HG02678 (cell line): ENCODE data around the gene R3HDM2.
A peak's percentile ranks its signal among the peaks of the same experiment; 100 is the strongest.

ENCODE experiments used
- ATAC-seq: cut with Tn5 transposase; IDR thresholded peaks from one replicate; pipeline ENCODE4 v1.9.1; 2021; ENCODE audit warnings: mild to moderate bottlenecking, moderate library complexity; ENCODE audit not compliant: unreplicated experiment

R3HDM2 gene

DNA sequence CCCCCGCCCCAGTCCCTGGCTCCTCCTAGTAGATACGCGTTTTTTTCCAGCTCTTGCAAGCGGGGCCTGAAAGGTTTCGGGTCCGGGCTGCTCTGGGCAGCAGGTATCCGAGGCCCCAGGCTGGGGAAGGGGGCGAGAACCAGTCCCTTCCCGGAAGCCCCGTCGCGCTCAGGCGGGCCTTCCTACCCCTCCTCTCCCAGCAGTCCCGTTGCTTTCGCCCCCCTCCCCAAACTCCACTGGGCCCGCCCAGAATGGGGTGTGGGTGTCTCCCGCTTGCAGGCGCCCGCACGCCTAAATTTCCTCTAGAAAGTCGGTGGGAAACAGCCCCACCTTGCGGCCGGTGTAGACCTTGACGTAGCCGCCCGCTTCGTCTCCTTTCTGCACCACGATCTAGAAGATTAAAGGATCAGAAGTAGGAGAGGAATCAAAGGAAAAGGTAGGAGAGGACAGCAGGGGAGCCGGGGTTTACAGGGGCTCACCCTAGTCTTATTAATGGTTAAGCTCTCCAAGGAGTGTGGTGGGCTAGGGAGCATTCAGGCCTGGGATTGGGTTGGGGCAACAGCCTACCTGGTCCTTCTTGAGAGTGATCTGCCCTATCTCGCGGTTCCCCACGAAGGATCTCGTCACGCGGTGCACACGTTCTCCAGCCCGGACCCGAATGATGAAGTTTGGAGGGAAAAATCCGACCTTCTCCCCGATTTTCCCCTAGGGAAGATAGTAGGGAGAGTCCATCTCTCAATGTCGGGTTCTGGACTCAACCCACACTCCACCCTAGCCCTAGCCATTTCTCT, 187.1 kb downstream of the R3HDM2 start:
- ATAC-seq, result no peak

DNA sequence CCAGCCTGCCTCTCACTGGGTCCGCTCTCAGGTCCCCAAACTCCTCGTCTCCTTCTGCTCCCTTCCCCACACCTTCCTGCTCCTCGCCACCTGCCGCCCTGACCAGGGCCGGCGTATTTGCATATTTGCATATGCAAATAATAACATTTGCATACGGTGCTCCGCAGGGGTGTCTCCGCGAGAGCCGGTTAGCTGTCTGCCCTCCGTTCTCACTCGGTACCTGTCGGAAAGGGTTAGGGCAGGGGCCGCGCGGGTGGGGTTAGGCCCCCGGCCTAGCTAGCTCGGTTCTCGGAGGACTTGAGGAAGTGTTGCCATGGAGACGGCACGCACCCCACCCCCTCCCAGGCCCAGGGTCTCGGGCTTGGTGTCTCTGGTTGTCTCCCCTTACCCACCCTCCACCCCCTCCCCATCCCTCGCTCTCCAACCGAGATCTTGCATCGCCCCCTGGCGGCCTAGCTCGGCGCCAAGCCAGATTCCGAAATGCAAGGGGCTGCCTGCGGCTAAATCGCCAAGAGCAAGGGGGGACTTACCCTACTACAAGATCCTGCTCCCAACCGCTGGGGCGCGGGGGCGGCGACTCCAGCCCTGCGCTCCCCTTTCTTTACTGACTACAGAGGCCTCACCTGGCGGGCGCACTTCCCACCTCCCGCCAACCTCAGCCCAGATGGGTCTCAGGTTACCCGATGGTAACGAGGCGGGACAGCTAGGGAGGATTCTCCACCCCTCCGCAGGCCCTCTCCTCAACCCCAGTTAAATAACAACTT, 188.0 kb downstream of the R3HDM2 start:
- ATAC-seq, result peak; percentile 39

DNA sequence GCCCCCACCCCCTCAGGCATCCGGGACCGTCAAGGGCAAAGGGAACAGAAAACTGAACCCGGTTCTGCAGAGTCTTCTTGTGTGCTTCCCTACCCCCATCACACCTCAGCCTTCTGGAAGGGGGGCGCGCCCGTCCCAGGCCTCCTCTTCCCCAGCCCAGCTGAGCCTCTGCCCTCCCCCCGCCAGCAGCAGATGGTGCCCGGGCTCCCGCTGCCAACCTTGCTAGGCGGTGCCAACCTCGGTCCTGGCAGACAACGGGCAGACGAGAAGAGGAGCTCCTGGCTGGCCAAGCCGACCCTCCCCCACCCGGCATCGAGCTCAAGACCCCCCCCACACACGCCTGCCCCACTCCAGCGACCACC, 188.5 kb downstream of the R3HDM2 start:
- no peak for ATAC-seq

DNA sequence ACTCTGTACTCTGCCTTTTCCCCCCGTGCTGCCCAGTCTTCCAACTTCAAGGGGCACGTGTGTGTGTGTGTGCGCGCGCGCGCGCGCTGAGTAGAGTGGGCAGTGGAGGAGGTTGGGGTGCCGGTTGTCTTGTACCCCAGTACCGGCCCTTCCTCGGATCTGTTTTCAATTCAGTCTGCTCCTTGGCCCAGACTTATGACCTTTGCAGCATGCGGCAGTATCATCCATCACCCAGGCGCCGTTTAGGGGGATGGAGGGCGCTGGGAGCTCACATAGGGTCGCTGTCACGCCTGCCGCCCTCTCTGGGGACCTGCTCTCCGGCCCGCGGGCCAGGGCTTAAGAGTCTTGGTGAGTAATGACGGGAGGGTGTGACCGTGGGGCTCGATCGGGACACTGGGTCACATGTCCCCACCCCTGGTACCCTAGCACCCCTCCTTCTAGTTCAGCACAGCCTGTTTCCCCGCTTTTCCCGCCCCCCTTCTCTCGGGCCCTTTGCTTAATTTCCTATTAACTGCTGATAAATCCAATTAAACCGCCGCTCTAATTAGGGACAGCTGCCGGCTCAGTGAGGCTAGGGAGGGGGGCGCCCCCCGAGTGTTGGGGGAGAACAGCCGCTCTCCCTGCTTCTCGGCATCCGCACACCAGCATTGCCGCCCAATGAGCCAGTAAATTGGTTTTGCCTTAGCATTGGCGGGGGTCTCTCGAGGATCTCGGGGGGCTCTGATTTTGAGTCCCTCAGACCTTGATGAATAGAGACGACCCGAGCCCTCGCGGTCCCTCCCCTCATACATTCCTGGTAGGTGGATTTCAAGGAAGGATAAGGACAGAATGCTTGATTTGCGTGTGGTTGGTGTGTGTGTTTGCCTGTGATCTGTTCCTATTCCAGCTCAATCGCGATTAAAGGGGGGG, 189.2 kb downstream of the R3HDM2 start:
- no peak for ATAC-seq

DNA sequence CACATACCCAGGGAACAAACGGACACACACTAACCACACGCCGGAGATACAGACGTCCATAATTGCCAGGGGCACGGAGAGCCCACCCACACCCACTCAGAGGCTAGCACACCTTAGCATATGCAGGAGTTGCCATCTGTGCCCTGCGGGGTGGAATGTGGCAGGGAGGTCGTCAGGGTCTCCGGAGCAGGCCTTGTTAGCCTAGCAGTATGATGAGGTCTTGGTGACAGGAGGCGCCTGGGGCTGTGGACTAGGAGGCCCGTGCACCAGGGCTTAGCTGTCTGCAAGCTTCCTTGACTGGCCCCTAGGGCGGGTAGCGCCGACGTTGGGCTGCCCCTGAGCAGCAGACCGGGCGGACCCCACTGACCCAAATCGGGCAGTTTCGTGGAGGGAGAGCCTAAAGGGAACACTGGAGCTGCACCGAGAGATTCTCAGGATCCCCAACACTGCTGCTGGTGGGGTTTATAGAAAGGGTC, 189.9 kb downstream of the R3HDM2 start:
- no peak for ATAC-seq

DNA sequence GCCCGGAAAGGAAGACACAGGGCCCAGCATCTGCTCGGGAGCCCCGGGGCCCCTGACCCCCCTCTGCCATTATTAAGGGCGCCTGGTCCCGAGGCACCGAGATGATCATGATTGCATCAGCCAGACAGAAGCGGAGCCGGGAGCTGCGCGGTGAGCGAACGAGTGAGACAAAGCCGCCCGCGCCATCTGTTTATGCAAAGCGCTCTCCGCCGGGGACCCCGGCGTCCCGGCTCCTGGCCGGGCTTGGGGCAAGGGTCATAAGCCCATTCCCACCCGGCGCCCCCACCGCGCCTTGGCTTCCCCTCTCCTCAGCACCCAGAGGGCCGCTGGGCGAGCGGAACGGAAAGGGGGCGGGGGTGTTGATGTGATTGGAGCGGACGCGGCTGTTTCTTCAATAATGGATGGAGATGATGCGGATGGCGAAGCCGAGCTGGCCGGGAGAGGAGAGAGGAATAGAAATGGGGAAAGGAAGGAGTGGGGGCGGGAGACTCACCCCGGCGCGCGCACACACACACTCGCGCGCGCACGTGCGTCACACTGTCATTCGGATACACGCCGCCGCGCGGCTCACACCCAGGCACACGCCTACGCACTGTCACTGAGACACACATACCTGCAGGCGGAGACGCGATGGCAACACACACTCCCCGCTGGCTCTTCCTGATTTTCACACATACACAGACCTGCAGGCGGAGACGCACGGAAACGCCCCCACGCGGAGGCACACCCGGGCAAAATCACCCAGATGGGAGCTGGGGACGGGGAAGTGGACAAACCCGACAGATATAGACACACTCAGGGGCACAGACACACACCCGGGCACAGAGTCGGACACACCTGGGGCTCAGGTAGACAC, 190.5 kb downstream of the R3HDM2 start:
- no peak for ATAC-seq

DNA sequence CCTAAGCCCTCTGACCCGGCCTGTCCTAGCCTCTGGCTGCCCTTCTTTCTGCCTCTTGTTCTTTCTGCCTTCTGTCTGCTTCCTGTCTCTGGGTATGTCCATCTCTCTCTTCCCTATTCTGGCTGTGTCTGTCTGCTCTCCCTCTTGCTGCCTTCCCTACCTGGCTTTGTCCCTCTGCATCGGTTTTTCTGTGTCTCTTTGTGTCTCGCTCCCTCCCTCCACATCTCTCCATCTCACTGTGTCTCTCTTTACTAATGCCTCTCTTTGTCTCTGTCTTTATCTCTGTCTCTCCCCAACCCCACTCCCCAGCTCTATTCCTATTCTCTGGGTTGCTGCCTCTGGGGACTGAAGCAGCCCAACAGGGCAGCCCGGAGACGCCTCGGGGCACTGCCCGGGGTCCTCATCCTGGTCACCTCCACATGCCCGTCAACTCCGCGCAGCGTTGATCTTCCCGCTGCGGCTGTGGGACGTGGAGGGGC, 191.2 kb downstream of the R3HDM2 start:
- ATAC-seq, result no peak

DNA sequence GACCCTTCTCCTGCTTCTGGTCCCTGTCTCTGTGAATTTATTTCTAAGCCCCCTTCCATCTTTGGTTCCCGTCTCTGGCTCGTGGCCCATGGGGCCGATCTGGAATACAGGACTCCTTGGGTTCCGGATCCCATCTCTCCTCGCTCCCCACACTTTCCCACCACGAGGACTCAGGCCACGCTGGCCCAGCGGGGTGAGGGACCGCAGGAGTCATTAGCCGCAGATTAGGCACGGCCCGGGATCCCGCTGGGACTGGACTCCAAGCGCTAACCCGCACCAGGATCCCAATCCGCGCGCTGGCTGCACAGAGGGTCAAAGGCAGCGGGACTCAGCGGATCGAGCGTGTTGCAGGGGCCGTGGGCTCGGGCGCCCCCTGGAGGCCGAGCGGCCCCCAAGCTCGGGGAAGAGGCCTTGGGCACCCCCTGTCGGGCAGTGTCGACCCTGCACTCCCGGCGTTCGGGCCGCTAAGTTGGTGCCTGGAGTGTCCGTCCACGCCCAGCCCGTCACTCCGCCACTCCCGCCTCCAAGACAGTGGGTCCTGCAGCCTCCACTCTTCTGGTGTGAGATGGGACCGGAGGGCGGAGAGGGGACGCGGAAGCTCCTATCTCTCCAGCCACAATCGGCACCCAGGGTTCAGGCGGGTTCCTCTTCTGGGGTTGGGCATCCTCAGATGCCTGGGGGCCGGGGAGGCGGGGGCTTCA, 191.8 kb downstream of the R3HDM2 start:
- peak; percentile 57 for ATAC-seq

DNA sequence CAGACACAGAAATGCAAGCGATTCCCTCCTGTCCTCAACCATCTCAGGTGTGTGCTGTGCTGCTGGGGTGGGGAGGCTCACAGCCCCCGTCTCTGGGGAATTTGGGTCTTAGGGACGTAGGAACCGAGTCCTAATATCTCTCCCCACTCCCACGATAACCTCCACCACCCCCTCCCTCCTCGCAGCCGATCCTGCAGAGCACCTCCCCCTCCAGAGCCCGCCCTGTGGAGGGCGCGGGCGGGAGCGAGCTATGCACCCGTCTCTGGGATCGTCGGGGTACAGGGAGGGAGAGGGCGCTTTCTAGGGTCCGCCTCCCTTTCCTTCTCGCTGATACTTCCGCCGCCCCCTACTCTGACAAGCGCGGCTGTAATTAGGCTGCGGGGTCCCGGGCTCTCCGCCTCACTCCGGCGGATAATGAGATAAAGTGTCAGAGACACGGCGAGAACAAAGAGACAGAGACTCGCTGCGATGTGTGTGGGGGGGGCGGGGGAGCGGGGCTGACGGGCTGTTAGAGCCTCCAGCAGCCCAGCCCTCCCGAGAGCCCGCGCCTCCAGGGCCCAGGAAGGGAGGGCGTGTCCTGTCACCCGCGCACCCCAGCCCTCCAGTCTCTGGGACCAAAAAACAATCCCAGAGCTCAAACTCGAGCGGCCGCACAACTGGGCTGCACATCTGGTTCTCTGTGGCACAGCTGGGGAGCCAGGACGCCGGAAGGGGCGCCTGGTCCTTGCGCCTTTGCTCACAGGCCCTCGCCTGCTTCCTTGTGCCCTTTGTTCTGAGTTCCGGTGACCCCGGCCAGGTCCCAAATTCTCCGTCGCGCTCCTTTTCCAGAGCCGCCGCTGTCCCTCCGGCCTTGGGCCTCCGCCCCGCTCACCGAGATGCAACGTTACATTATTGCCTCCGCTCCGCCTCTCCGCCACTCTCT, 192.7 kb downstream of the R3HDM2 start:
- ATAC-seq, result no peak

DNA sequence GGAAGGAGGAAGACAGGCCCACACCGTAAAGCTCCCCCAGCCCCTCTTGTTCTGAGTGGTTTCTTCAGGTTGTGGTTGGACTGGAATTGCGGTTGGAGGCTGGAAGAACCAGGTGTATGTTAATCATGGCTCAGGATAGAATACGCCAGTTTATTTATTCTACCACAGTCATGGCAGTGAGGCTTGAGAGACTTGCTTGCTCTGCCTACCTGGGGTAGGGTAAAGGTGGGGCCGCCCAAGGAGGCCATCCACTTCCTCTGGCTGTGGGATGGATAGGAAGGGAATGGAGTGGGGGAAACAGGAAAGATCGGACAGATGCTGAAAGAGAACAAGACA, 193.3 kb downstream of the R3HDM2 start:
- no peak for ATAC-seq

DNA sequence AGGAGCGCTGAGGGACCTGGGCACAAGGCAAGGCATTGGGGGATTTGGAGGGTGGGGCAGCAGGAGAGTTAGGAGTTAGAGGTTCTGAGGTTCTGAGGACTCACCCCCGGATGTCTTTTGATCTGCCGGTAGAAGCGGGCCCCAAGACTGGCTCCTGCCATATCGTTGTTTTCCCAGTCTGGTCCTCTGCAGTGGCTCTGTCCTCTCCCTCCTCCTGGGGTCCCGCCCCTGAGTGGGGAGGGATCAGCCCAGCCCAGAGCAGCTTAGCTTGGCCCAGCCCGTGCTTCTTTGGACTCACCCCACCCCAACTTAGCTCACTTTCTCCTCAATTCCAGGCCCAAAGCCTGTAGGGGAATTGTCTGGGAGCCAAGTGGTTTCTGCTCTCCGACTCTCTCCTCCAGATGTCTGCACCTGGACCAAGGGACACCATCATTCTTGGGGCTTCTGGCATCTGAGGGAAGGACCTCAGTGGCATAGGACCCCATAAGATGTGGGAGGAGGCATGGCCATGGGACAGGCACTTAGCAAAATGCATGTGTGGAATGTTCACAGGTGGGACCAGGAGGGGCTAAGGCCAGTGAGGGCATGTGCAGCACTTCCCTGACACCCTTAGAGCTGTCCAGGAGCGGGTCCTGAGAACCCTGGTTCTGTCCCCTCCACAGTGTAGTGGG, 193.8 kb downstream of the R3HDM2 start:
- ATAC-seq, result no peak

DNA sequence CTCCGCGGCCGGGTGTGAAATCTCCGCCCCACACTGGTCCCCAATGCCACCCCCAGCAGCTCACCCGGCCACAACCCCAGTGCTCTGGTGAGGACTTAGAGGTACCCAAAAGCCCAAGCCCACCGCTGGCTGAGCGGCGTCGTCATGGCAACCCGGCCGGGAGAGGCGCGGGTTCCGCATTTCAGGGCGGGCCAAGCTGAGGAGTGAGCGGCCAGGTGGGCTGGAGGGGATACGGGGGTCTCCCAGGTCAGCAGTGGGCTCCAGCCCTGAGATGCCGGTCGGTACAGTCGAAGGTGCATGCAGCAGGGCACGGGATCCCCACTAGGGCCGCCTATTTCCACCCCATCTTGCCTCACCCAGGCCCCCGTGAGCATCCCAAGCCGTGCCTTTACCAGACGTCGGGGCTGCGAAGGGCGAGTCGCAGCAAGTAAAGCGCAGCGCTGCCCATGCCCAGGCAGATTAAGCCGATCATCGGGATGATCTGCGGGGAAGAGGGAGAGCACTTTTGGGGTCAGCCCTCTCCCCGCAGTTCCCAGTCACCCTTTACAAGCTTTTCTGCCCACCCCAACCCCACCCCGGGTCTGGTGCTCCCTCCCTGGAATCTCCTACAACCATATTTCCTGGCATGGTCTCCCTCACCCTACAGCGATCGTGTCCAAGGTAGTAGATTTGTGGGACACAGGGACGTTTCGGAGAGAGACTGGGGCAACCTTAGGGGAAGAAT, 194.5 kb downstream of the R3HDM2 start:
- ATAC-seq, result no peak

DNA sequence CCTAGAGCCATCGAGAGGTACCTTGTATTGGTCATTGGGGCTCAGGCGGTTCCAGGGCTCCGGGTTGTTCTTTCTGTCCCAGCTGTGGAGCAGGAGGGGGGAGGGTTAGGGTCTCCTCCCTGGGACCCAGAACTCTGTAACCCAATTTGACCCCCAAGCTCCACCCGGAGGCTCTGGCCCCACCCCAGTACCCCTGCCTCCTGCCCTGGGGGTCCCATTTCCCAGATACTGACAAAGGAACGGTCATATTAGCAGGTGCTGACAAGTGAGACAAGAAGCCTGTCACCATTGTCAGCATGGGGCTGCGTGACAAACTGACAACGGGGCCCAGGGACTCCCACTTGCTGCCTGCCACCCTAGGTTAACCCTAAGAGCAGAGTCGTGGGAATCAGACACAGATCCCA, 195.1 kb downstream of the R3HDM2 start:
- no peak for ATAC-seq

DNA sequence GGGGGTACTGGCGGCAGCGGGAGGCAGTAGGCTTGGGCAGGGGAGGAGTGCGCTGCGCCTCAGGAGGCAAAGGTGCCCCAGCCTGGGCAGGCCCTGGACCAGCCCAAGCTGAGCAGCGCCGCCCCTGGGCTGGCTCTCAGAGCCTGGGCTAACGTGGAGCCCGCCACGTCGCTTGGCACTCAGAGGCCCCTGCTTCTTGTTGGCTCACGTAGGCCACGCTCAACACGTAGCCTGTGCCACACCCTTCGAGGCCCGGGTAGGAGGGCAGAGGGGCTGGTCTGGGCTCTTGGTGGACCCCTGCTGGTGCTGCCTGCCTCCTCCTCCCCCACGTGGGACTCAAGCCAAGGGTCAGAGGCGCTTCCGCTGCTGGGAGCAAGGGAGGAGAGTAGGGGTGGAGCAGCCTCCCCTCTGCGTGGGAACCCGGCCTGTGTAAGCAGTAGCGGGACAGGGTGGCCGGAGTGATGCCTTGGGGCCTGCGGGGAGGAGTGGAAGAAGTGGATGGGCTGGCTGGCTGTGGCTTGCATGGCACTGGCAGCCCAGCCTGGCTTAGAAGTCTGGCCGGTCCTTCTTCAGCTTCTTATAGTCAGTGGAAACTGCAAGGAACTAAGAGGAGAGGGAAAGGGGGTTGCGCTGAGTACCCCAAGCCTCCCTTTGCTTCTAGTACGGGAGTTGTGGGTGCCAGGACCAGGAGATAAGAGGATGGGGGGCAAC, 195.7 kb downstream of the R3HDM2 start:
- no peak for ATAC-seq

DNA sequence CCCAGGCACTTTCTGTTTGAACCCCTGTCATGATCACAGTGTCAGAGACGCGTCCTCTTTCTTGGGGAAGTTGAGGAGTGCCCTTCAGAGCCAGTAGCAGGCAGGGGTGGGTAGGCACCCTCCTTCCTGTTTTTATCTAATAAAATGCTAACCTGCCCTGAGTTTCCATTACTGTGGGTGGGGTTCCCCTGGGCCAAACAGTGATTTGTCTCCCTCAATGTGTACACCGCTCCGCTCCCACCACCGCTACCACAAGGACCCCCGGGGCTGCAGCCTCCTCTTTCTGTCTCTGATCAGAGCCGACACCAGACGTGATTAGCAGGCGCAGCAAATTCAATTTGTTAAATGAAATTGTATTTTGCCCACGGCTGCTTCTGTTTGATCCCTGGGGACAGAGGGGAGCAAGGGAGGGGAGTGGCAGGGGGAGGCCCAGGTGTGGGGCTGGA, 196.2 kb downstream of the R3HDM2 start:
- ATAC-seq, result no peak

DNA sequence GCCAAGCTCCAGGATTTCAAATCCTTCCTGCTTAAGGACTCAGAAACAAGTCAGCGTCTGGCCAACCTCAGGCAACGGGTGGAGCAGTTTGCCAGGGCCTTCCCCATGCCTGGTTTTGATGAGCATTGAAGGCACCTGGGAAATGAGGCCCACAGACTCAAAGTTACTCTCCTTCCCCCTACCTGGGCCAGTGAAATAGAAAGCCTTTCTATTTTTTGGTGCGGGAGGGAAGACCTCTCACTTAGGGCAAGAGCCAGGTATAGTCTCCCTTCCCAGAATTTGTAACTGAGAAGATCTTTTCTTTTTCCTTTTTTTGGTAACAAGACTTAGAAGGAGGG, 196.6 kb downstream of the R3HDM2 start:
- ATAC-seq, result no peak
